NK-92 treated with Interleukin-12 subunit alpha and Interleukin-12 subunit beta, amount 100 ng/mL, for 24 hours (cell line): Measurements from ENCODE around the gene CRACR2B.

Source experiments
- DNase-seq: peaks from one replicate; lab custom pipeline; 2025; lab: John Stamatoyannopoulos, UW

The CRACR2B gene

DNA sequence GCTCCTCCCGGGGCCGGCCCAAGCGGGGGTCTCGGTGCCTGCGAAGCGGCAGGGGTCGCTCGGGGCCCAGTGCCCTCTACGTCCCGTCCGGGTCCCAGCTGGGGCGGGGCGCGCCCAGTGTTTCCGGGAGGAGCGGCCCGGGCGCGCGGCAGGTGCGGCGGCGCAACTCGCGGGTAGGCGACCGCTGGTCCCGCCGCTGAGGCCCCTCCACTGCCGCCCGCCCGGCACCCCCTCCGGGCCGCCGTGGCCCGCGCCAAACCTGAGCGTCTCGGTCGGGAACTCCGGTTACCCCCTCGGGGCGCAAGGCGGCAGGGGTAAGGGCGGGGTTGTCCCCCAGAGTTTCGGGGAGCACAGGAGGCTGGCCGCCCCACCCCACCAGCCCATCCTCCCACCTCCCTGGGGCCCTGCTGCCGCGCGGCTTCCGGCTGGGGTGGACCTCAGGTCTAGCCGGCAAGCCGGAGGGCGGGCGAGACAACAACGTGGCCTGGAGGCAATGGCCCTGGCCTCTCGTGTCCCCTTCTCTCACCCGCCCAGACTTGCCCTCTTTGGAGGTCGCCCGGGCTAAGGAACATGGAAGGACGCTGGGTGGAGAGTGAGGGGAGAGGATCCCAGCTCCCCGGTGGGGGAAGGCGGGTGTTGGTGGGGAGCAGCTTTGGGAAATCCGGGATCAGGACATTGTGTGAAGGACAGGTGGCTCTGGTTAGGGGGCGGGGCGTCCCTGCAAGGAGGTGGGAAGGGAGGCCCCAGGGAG is 398 bp upstream of the CRACR2B start:
- DNase-seq, result no peak

DNA sequence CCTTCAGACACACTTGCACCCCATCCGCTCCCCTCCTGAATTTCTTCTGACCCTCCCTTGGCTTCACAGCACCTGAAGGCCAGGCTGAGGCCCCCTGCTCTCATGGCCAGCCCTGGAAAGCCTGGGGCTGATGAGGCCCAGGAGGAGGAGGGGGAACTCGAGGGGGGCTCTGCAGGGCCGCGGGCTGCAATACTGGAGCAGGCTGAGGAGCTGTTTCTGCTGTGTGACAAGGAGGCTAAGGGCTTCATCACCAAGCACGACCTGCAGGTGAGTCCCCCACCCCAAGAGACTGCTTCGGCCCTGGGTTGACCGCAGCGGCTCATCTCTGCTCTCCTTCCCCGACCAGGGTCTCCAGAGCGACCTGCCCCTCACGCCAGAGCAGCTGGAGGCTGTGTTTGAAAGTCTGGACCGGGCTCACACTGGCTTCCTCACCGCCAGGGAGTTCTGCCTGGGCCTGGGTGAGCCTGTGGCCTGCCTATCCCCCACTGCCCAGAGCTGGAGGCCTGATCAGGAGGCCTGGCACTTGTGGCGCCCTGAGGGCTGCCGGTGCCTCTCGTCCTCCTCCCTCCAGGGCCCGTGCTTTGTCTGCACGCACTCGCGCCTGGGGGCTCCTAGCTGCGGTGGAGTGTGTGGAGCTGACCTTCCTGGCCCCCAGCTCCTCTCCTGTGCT is 922 bp downstream of the CRACR2B start:
- no peak for DNase-seq

DNA sequence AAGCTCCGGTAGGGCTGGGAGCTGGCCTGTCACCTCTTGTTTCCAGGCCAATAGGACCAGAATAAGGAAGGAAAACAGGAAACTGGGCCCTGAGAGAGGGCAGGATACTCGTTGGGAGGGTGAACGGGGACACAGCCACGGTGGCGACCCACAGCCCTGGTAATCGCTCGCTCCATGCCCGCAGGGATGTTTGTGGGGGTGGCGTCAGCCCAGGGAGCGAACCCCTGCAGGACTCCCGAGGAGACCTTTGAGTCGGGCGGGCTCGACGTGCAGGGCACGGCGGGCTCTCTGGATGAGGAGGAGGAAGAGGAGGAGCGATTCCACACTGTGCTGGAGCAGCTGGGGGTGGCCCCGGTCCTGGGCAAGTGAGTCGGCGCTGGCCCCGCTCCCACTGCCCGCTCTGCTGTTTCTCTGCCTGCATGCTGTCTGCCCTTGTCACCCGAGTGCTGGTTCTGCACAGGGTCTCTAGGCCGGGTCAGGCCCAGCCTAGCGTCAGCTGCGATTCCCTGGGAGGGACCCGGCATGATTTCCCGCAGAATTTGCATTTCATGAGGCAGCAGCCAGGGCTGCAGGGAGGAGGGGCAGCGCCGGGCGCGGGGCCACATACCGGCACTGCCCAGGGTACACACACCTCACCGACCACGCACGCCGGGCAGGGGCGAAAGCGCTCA is 1.6 kb downstream of the CRACR2B start:
- DNase-seq, result no peak

DNA sequence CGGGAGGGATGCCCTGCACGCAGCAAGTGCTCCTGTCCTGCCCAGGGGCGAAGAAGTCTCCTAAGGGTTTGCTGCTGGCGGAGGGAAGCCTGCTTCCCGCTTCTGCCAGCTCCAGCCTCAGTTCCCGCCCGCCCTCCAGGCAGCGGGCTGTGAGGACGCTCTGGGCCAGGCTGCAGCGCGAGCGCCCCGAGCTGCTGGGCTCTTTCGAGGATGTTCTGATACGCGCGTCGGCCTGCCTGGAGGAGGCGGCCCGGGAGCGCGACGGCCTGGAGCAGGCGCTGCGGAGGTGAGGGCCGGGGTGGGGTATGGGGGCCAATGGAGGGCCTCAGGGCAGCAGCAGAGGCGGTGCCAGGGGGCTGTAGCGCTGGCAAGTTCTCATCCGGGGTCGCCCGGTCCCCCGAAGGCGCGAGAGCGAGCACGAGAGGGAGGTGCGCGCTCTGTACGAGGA is 2.2 kb downstream of the CRACR2B start:
- no peak for DNase-seq

DNA sequence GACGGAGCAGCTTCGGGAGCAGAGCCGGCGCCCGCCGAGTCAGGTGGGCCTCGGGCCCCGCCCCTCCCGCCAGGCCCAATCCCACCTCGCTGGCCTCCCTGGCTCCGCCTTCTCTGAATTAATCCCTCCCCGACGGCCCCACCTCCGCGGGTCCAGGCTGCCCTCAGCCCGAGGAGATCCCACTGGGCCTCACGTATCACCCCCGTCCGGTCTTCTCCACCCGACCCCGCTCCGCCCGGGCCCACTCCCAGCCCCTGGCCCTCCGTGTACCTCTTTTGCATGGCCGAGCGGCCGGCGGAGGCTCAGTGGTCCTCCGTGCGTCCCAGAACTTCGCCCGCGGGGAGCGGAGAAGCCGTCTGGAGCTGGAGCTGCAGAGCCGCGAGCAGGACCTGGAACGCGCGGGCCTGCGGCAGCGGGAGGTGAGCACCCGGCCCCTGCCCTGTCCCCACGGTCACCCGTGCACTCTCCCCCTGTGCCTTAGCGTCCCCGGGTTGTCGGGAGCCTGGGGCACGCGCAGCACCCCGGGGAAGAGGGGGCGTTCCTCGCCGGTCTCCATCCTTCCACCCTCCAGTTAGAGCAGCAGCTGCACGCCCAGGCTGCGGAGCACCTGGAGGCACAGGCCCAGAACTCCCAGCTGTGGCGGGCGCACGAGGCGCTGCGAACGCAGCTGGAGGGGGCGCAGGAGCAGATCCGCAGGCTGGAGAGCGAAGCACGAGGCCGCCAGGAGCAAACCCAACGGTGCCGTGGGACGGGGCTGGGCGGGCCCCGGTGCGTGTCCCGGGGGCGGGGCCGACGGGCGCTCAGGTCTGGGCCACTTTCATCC is 2.8 kb downstream of the CRACR2B start:
- no peak for DNase-seq

DNA sequence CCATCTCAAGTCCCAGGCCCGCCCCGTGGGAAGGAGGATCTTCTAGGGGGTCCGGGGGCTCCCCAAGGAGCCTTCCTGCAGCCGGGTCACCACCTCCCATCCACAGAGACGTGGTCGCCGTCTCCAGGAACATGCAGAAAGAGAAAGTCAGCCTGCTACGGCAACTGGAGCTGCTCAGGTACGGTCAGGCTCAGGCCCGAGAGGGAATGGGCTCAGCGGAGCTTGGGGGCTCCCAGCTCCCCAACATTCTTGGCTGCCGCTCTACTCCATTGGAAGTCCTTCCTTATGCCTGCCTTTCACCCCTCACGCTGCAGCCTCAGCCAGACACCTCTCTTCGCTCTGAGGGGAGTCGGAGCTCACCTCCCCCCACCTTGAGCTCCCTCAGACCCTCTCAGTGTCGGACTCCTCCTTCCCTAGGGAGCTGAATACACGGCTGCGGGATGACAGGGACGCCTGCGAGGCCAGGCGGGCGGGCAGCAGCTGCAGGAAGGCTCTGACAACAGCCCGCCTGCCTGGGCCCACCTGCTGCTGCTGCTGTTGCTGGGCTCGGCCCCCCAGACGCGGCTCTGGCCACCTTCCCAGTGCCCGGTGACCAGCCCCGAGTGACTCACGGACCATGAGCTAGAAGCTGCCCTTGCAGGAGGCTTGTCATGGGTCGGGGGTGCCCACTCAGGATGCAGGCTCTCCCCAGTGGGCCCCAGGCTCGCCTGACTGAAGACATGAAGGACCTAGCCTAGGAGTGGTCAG is 3.6 kb downstream of the CRACR2B start:
- no peak for DNase-seq

DNA sequence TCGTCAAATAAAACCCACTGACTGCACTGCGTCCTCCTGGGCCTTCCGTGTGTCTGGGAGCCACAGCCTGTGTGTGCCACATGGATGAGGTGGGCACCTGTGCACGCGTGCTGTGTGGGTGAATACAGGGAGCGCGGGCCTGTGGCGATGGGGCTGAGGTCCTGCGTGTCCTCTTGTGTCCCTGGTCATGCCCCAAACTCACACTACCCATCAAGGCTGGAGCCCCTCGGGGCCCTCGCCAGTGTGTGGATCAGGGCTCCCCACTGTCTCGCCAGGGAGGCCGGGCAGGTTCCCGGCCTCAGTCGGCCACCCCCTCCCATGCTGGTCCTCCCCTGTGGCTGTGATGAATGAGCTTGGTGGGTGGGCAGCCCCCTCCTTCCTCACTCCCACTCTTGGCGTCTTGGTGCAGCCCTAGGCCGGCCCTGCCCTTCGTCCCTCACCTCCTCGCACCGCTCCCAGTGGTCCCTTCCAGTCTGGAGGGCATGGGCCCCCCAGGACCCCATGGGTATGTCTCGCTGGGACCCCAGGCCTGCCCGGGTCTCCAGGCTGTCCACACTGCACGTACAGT is 4.3 kb downstream of the CRACR2B start:
- DNase-seq, result no peak

DNA sequence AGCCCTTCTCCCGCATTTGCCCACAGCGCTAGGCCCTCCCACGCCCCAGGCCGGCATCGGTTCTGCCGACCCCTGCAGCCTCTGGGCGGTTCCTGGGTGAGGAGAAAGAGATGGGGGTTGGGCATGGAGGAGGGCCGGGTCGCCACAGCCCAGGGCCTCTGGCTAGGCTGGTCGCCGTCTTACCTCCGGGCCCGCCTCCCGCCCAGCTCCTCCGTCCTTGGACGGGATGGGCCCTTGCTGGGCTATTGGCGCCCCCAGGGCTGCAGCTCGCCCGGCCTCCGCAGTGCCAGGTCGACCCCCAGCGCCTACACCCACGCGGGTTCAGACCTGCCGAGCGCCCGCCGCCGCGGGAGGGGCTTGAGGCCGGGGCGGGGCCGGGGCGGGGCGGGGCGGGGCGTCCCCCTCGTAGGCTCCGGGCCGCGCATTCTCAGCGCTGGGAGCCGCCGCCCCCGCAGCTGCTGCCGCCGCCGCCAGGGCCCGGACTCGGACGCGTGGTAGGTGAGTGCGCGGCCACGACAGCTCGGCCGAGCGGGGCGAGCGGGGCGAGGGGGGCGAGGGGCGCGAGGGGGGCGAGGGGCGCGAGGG is 4.9 kb downstream of the CRACR2B start, which contains the start of gene CD151:
TSS of gene CD151 (plus strand) at position 424 of the 585 bp plus-strand sequence. CDS start 3,118 bp downstream, outside the sequence.
- DNase-seq, result no peak

DNA sequence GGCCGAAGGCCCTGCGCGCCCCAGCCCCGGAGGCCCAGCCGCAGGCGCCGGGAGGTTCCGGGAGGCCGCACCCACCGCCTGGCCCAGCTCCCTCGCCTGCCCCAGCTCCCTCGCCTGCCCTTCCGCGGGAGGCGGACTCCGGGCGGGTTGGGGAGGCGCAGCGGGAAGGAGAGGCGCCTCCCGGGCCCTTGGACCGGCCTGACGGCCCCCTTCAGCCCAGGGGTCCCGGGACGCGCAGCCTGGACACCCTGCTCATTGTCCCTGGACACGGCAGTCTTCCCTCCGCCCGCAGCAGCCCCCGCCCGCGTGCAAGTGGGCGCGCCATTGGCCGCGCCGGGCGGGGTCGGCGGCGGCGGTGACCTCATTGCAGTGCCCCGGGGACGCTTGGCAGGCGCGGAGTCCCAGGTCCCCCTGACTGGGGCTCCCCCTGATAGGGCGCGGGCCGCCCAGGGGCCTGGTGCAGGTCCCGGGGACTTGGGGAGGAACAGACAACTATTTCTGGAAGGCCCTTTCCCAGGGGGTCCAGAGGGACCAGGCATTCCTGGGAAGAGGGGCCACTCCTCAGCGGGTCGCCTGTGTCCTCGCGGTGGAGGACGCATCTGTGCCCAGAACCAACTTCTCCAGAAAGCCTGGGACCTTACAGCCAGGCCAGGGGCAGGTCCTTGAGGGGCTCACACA is 5.5 kb downstream of the CRACR2B start:
- DNase-seq, result no peak

DNA sequence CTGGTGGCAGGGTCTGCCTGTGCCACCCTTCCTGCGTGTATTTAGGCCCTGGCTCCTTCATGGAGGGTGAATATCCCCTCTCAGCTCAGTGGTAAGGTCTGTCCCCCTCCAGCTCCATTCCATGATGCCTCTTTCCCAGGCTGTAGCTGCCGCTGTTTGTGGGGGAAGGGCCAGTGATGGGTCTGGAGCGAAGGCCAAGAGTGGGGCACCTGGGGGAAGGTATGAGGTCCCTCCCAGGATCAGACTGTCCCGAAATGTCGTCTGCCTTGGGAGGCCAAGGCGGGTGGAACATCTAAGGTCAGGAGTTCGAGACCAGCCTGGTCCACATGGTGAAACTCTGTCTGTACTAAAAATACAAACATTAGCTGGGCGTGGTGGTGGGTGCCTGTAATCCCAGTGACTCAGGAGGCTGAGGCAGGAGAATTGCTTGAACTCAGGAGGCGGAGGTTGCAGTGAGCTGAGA is 6.2 kb downstream of the CRACR2B start:
- DNase-seq, result no peak

DNA sequence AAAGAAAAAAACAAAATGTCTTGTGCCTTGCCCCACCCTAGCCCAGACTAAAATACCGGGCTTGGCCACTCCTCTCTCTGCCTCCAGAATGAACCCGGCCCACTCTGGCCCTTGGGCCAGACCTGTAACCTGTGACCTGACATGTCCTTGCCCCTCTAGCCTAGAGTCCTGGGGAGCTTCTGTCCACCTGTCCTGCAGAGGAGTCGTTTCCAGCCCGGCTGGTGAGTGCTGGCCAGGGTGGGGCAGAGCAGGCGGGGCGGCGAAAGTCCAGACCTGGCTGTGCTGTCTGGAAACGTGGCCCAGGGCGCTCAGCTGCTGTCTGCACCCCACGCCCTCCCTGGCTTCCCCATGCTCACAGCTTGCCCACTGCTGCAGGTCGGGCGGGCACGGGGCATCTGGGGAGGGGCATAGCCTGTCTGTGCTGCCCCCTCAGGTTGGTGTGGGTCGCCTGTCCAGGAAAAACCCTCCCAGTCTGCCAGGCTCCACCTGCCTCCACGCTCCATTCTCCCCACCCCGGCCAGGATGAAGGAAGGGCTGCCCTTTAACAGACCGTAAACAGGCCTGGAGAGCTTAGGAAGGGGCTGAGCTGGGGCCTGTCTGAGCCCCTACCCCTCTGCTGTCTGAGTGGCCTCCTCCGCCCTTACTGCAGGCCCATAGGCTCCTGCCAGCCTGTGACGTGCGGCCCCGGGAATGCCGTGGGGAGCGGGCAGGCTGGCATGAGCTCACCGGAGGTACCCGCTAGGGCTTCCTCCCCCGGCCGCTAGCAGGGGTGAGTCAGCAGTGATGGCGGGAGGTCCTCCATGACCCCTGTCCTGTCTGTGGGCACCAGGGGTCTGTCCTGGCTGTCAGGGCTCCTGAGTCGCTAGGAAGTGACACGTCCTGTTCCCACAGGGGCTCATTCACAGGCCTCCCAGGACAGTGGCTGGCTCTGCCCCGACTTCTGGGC is 6.9 kb downstream of the CRACR2B start:
- no peak for DNase-seq

DNA sequence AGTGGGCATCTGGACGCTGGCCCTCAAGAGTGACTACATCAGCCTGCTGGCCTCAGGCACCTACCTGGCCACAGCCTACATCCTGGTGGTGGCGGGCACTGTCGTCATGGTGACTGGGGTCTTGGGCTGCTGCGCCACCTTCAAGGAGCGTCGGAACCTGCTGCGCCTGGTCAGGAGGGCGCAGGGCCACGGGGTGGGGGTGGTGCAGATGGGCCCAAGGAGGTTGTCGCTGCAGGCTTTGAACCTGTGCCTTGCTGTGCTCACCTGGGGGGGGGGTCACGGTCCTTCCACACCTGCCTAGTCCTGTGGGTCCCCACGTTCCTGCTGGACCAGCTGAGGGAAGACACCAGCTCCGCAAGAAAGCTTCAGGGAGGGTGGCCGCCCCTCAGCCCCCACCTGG is 8.6 kb downstream of the CRACR2B start:
- no peak for DNase-seq

DNA sequence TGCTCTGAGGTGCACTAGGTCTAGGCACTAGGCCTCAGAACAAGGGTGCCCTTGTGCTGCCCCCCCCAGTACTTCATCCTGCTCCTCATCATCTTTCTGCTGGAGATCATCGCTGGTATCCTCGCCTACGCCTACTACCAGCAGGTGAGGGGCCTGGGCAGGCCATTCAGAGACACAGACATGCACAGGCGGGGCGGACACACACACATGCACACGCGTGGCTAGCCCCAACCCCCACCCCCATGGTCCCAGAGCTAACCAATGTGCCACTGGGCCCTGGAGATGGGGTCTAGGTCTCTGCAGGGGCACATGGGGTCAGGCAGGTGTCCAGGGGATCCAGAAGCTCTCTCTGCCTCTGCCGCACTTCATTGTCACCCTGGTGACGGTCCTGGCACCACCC is 9.0 kb downstream of the CRACR2B start:
- DNase-seq, result no peak

DNA sequence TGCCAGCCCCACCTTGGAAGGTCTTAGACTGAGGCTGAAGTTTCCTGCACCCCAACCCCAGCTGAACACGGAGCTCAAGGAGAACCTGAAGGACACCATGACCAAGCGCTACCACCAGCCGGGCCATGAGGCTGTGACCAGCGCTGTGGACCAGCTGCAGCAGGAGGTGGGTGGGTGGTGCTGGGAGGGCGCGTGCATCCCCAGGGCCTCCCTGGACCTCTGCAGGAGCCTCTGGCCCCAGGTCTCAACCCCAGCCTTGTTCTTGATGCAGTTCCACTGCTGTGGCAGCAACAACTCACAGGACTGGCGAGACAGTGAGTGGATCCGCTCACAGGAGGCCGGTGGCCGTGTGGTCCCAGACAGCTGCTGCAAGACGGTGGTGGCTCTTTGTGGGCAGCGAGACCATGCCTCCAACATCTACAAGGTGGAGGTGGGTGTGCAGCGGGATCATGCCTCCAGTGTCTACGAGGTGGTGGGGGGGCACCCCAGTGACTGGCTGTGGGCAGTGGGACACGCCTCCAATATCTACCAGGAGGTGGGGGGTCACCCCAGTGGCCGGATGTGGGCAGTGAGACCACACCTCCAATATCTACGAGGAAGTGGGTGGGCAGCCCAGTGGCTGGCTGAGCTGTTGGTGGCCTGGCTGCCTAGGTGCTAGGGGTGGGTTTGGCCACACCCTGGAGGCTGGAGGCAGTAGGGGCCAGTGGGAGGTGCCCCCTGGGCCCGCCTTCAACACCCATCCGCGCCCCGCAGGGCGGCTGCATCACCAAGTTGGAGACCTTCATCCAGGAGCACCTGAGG is 9.7 kb downstream of the CRACR2B start:
- DNase-seq, result no peak

DNA sequence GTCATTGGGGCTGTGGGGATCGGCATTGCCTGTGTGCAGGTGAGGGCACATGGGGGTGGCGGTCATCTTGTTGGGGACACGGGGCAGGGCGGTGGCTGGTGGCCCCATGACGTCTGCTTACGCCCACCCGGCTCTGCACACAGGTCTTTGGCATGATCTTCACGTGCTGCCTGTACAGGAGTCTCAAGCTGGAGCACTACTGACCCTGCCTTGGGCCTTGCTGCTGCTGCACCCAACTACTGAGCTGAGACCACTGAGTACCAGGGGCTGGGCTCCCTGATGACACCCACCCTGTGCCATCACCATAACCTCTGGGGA is 10.2 kb downstream of the CRACR2B start:
- DNase-seq, result no peak

DNA sequence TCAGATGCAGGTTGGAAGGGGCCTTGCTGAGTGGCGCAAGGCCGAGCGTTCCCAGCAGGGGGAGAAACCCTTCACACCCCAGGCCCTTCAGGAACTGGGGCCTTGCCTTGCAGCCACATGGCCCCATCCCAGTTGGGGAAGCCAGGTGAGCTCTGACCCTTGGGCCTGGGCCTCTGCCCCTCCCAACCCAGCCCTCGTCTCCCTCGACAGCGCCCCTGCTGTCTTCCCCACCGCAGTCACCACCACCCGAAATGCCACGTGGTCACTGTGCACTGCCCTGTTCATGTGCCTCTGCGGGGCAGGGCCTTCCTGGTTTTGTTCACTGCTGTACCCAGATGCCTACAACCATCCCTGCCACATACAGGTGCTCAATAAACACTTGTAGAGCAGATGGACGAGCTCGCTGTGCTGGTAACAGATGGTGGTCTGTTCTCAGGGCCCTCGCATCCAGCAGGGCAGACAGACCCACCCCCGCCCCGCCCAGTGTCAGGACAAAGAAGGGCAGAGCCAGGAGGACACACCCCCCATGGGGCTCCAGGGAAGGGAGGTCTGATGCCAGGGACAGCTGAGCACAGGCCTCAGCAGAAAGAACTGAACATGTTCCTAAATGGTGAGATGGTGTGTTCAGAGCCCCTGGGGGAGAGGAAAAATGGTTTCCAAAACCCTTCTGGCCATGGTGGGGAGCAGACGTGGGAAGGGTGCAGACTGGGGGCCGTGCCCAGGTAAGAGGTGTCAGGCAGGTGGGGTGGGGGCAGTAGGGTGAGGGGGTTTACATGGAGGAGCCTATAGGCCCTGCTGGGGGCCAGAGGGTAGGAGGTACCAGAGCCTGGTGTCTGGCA is 10.9 kb downstream of the CRACR2B start:
- no peak for DNase-seq

DNA sequence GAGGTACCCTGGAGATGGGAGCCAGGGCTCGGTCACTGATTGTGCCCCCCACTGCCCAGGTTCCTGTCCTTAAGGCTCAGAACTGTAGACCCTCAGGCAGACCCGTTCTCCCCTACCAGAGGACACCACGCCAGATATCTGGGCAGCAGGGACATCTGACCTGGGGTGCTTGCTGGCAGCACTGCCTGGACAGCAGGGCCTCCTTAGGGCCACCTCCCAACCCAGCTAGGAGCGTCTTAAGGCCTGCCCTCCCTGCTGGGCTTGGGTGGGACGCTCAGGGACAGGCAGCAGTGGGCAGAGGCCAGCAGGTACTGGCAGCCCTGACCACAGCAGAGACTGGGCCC is 11.5 kb downstream of the CRACR2B start:
- DNase-seq, result no peak
